Upper lobe of right lung (tissue), 1 donor: ENCODE measurements around the gene SAMM50. TPM values are rescaled to one million over a fixed set of nuclear protein-coding genes. Genes with fewer than 3 reads are reported as not detected.

Experiments used
- ATAC-seq: fragments of 200-7000 bp; cut with Tn5 transposase; one replicate; pipeline ENCODE4 v1.9.1; 2020; ENCODE audit warnings: mild to moderate bottlenecking, moderate library complexity
- DNase-seq: peaks from one replicate; pipeline ENCODE4 v3.0.0-alpha.2; 2020
- H3K27ac ChIP-seq: fragments of 200-600 bp; one replicate; pipeline ENCODE4 v1.8.0; 2022
- H3K27me3 ChIP-seq: fragments of 200-600 bp; one replicate; pipeline ENCODE4 v1.8.0; 2022; ENCODE audit warnings: mild to moderate bottlenecking
- H3K36me3 ChIP-seq: fragments of 200-600 bp; one replicate; pipeline ENCODE4 v1.8.0; 2022
- H3K4me1 ChIP-seq: fragments of 200-600 bp; one replicate; pipeline ENCODE4 v1.8.0; 2022
- H3K4me3 ChIP-seq: fragments of 200-600 bp; one replicate; pipeline ENCODE4 v1.8.0; 2022; ENCODE audit warnings: mild to moderate bottlenecking
- H3K9me3 ChIP-seq: fragments of 200-600 bp; one replicate; pipeline ENCODE4 v1.8.0; 2022
- CTCF ChIP-seq: fragments of 200-600 bp; IDR thresholded peaks from one replicate; pipeline ENCODE4 v1.8.0; 2022; ENCODE audit warnings: antibody characterized with exemption
- intact Hi-C: fragments of 100-400 bp; cut with DNase I; formaldehyde crosslinking; loops from one replicate; pipeline ENCODE4 v1.11.0; 2022
- total RNA-seq: library from RNA; stranded (reverse); fragmentation: NEBNext Ultra II Directional; extraction: Animal tissue kit (Norgen Biotek cat#: 25700); gene quantifications from one replicate; pipeline ENCODE4 v1.2.1, GENCODE V29; 2021
- donor health status: DM: no; HTN: yes; CAD: no; lungs with severe emphysema.

The SAMM50 gene
- total RNA-seq, 1 donor from 2014 or later: 25.7 TPM

GRCh38 chr22:43917521-43917920, 37.7 kb upstream of the SAMM50 start:
- DNase-seq (no peak), ATAC-seq (peak; percentile 59)
- H3K27me3 ChIP-seq: peaks cover 32% of the 10 kb centered on the region
- H3K9me3 ChIP-seq: no peaks in the 10 kb centered on the region
- intact Hi-C loops: no loop called here
- H3K36me3 ChIP-seq: no peaks in the 10 kb centered on the region
- no peaks in the 10 kb centered on the region for H3K4me1 ChIP-seq
- TF ChIP-seq CTCF: no peak
- no peak overlapping the region for H3K4me3 ChIP-seq
- H3K27ac ChIP-seq: no peak overlapping the region

GRCh38 chr22:43919106-43919973, 35.9 kb upstream of the SAMM50 start:
- Histone ChIP-seq H3K36me3 (no peaks in the 10 kb centered on the region), H3K4me3 (no peak overlapping the region), H3K27ac (no peak overlapping the region), H3K9me3 (no peaks in the 10 kb centered on the region), H3K4me1 (peaks cover 5% of the 10 kb centered on the region), H3K27me3 (peaks cover 35% of the 10 kb centered on the region)
- no peak for TF ChIP-seq CTCF
- DNase-seq: no peak
- intact Hi-C loops: no loop called here
- no peak for ATAC-seq

GRCh38 chr22:43921370-43921769, 33.9 kb upstream of the SAMM50 start:
- H3K4me1 ChIP-seq: peaks cover 5% of the 10 kb centered on the region
- peaks cover 44% of the 10 kb centered on the region for H3K27me3 ChIP-seq
- DNase-seq (no peak), ATAC-seq (no peak)
- H3K27ac ChIP-seq: no peak overlapping the region
- H3K36me3 ChIP-seq: no peaks in the 10 kb centered on the region
- H3K4me3 ChIP-seq: no peak overlapping the region
- no peaks in the 10 kb centered on the region for H3K9me3 ChIP-seq
- intact Hi-C loops: no loop called here
- TF ChIP-seq CTCF: no peak

GRCh38 chr22:43922123-43922522, 33.1 kb upstream of the SAMM50 start:
- no peaks in the 10 kb centered on the region for H3K36me3 ChIP-seq
- no peak for TF ChIP-seq CTCF
- DNase-seq (no peak), ATAC-seq (no peak)
- H3K27me3 ChIP-seq: peaks cover 38% of the 10 kb centered on the region
- no peaks in the 10 kb centered on the region for H3K9me3 ChIP-seq
- peaks cover 5% of the 10 kb centered on the region for H3K4me1 ChIP-seq
- no peak overlapping the region for H3K27ac ChIP-seq
- intact Hi-C loops: no loop called here
- H3K4me3 ChIP-seq: no peak overlapping the region

- ATAC-seq: no peak
- no peak for DNase-seq
- Histone ChIP-seq H3K36me3 (no peaks in the 10 kb centered on the region), H3K4me3 (peak overlapping the region; percentile 66), H3K9me3 (no peaks in the 10 kb centered on the region), H3K27ac (peak overlapping the region; percentile 8), H3K4me1 (peaks cover 5% of the 10 kb centered on the region), H3K27me3 (peaks cover 30% of the 10 kb centered on the region)
- TF ChIP-seq CTCF: no peak
- intact Hi-C loops: no loop called here
These were observed 32.1 kb upstream of the SAMM50 start for GRCh38 chr22:43923191-43923590.
